ENCODE results near the gene CDC25A. TPM values are rescaled to one million over a fixed set of nuclear protein-coding genes. Genes with fewer than 3 reads are reported as not detected.

The CDC25A gene
- total RNA-seq, 1 donor from 2014 or later, result 3.5 TPM

GRCh38 chr3:48125886-48126622 lies 62.2 kb downstream of the CDC25A start:
- DNase-seq (ENCODE audit: extremely low spot score, unreplicated experiment), result no peak
- Mint-ChIP-seq H3K4me1 (ENCODE audit: unreplicated experiment) (peaks cover 15% of the 10 kb centered on the region), H3K27ac (ENCODE audit: unreplicated experiment) (no peak overlapping the region), H3K27me3 (ENCODE audit: unreplicated experiment) (no peaks in the 10 kb centered on the region), H3K36me3 (ENCODE audit: unreplicated experiment) (no peaks in the 10 kb centered on the region), H3K9me3 (ENCODE audit: unreplicated experiment) (no peaks in the 10 kb centered on the region), H3K4me3 (ENCODE audit: unreplicated experiment) (no peak overlapping the region)
- TF ChIP-seq, protein P1, sequence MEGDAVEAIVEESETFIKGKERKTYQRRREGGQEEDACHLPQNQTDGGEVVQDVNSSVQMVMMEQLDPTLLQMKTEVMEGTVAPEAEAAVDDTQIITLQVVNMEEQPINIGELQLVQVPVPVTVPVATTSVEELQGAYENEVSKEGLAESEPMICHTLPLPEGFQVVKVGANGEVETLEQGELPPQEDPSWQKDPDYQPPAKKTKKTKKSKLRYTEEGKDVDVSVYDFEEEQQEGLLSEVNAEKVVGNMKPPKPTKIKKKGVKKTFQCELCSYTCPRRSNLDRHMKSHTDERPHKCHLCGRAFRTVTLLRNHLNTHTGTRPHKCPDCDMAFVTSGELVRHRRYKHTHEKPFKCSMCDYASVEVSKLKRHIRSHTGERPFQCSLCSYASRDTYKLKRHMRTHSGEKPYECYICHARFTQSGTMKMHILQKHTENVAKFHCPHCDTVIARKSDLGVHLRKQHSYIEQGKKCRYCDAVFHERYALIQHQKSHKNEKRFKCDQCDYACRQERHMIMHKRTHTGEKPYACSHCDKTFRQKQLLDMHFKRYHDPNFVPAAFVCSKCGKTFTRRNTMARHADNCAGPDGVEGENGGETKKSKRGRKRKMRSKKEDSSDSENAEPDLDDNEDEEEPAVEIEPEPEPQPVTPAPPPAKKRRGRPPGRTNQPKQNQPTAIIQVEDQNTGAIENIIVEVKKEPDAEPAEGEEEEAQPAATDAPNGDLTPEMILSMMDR (IDR thresholded peaks at IDR 0.05), result no peak

DNA sequence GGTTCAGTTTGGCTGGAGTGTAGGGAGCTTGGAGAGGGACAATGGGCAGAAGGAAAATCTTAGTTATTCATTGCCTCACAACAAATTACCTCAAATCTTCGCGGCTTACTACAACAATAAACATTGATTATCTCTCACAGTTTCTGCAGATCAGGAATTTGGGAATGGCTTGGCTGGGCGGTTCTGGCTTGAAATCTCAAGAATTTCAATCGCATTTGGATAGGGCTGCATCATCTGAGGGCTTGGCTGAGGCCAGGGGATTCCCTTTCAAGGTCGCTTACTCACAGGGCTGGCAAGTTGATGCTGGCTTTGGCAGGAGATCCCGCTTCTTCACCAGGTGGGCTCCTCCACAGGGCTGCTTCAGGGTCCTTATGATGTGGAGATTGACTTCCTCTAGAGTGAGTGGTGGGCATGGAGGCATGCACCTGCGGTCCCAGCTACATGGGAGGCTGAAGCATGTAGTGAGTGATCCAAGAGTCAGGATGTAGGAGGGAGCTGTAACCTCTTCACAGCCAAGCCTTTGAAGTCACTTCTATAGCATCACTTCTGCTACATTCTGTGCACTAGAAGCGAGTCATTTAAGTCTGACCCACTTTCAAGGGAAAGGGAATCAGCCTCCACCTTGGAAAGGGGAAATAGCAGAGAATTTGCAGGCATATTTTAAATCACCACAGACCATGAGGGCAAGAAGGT lies 63.1 kb downstream of the CDC25A start:
- DNase-seq (ENCODE audit: extremely low spot score, unreplicated experiment), result no peak
- Mint-ChIP-seq H3K27ac (ENCODE audit: unreplicated experiment) (no peak overlapping the region), H3K4me3 (ENCODE audit: unreplicated experiment) (no peak overlapping the region), H3K27me3 (ENCODE audit: unreplicated experiment) (no peaks in the 10 kb centered on the region), H3K36me3 (ENCODE audit: unreplicated experiment) (no peaks in the 10 kb centered on the region), H3K4me1 (ENCODE audit: unreplicated experiment) (peaks cover 6% of the 10 kb centered on the region), H3K9me3 (ENCODE audit: unreplicated experiment) (no peaks in the 10 kb centered on the region)
- TF ChIP-seq, protein P1 (IDR thresholded peaks at IDR 0.05), result no peak

DNA sequence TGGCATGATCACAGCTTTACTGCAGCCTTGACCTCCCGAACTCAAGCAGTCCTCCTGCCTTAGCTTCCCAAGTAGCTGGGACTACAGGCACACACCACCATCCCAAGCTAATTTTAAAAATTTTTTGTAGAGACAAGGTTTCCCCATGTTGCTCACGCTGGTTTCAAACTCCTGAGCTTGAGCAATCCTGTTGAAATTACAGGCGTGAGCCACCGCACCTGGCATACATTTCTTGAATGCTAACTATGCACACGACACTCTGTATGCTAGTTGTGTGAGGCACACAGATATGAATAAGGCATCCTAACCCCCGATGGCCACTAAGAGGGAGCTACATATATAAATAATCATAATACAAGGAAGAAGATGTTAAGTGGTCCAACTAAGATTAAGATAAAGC lies 64.9 kb downstream of the CDC25A start:
- DNase-seq (ENCODE audit: extremely low spot score, unreplicated experiment), result no peak
- H3K27me3 Mint-ChIP-seq (ENCODE audit: unreplicated experiment), result no peaks in the 10 kb centered on the region
- H3K9me3 Mint-ChIP-seq (ENCODE audit: unreplicated experiment), result no peaks in the 10 kb centered on the region
- H3K27ac Mint-ChIP-seq (ENCODE audit: unreplicated experiment), result no peak overlapping the region
- TF ChIP-seq, protein P1 (IDR thresholded peaks at IDR 0.05), result no peak
- H3K4me3 Mint-ChIP-seq (ENCODE audit: unreplicated experiment), result no peak overlapping the region
- H3K4me1 Mint-ChIP-seq (ENCODE audit: unreplicated experiment), result peaks cover 9% of the 10 kb centered on the region
- no peaks in the 10 kb centered on the region for H3K36me3 Mint-ChIP-seq (ENCODE audit: unreplicated experiment)

DNA sequence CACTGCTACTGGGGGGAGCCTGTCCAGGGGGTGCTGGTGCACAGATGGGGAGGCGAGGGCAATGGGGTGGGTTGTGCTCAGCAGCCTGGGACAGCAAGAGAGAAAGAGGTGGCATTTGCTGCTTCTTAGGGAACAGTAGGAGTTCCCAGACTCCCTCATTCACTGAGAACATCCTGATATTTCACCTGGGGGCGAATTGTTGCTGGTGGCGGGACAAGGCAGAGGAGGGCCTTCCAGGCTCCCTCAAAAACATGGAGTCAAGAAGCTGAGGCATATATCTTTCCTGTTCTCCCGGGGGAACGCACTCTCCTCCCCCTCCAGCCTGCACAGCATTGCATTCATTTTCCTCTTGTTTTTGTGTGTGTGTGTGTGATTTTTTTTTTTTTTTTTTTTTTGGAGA lies 65.7 kb downstream of the CDC25A start:
- Mint-ChIP-seq H3K4me1 (ENCODE audit: unreplicated experiment) (peaks cover 9% of the 10 kb centered on the region), H3K27me3 (ENCODE audit: unreplicated experiment) (no peaks in the 10 kb centered on the region), H3K4me3 (ENCODE audit: unreplicated experiment) (no peak overlapping the region), H3K27ac (ENCODE audit: unreplicated experiment) (no peak overlapping the region), H3K36me3 (ENCODE audit: unreplicated experiment) (no peaks in the 10 kb centered on the region), H3K9me3 (ENCODE audit: unreplicated experiment) (no peaks in the 10 kb centered on the region)
- no peak for DNase-seq (ENCODE audit: extremely low spot score, unreplicated experiment)
- TF ChIP-seq, protein P1 (IDR thresholded peaks at IDR 0.05), result no peak

DNA sequence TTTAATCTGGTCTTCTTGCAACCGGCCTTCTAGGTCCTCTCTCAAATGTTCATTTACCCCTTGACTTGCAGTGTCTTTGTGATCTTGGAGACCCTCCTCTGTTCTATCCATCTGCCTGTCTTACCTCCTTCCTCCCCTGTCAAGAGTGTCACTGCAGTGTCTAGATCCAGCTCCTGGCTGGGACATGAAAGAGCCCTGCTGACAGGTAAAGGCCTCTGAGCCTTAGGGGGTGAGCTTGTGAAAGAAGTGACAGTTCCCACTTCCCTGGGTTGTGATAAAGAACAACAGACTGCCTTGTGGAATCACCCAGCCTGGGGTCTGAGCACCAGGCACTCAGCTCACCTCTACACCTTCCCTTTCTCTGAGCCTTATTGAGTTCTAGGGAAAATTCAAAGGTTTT lies 68.0 kb downstream of the CDC25A start:
- no peak for DNase-seq (ENCODE audit: extremely low spot score, unreplicated experiment)
- H3K36me3 Mint-ChIP-seq (ENCODE audit: unreplicated experiment), result no peaks in the 10 kb centered on the region
- TF ChIP-seq, protein P1 (IDR thresholded peaks at IDR 0.05), result no peak
- no peaks in the 10 kb centered on the region for H3K9me3 Mint-ChIP-seq (ENCODE audit: unreplicated experiment)
- peaks cover 9% of the 10 kb centered on the region for H3K4me1 Mint-ChIP-seq (ENCODE audit: unreplicated experiment)
- no peaks in the 10 kb centered on the region for H3K27me3 Mint-ChIP-seq (ENCODE audit: unreplicated experiment)
- H3K27ac Mint-ChIP-seq (ENCODE audit: unreplicated experiment), result no peak overlapping the region
- no peak overlapping the region for H3K4me3 Mint-ChIP-seq (ENCODE audit: unreplicated experiment)

Data from osteocyte (in vitro differentiated cells).